Measurements from ENCODE around the gene MEF2C.
A peak's percentile ranks its signal among the peaks of the same experiment; 100 is the strongest.

The MEF2C gene

DNA sequence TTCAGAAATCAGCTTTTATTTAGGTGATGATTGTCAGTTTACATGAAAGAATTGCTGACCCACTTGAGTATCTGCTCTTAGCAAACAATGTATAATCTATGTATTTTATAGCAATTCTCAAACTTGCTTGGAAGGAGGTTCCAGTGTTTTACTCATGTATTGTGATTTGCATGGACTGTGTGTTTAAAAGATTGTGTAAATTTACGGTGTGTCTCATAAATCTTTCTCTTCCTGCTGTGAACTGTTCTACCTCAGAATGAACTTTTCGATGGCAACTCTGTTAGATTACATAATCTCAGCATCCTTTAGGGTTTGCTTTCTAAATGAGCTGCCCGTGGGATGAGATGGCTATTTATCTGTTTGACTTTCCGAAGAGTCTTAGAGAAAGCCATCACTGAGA, 122.5 kb downstream of the MEF2C start:
- DNase-seq (ENCODE audit: low read depth, low spot score): no peak

DNA sequence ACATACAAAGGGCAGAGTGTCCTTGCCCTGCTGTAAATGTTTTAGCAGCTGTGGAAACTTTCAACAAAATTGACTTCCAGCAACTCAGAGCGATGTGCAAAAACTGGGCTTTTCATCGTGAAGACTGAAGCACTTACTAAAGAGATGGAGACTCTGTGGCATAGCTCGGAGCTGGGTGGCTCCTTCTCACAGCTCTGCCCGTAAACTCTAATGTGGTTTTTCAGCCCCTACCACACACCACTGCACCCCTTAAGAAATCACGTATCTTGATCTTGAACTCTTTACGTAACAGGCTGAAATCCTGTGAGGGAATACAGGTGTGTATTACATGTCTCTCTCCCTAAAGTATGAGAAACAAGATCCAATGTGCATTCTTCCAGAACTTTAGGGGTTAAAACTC, 124.4 kb downstream of the MEF2C start:
- DNase-seq (ENCODE audit: low read depth, low spot score): no peak

DNA sequence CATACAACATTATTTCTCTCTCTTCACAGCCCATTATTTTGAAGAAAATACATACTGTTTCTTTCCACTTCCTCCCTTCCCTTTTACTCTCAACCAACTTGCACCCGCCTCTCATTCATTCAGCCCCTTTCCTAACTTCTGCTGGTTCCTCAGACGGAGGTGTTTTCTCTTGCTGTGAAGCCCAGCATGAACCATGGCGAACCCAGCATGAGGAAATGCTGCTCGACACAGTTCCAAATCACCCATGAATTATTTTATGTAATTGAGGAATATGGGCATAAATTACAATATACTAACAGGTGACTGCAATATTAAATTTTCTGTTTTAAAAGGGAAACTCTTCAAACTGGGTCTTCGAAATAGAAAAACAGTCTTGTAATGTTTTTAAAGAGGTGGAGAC, 124.8 kb downstream of the MEF2C start:
- no peak for DNase-seq (ENCODE audit: low read depth, low spot score)

- no peak for DNase-seq (ENCODE audit: low read depth, low spot score)
Observed at GRCh38 chr5:88756953-88757352, 126.0 kb downstream of the MEF2C start.

- DNase-seq (ENCODE audit: low read depth, low spot score): no peak
Observed at GRCh38 chr5:88748666-88749065, 134.3 kb downstream of the MEF2C start.

GRCh38 chr5:88746438-88746882, 136.5 kb downstream of the MEF2C start:
- DNase-seq (ENCODE audit: low read depth, low spot score): no peak

DNA sequence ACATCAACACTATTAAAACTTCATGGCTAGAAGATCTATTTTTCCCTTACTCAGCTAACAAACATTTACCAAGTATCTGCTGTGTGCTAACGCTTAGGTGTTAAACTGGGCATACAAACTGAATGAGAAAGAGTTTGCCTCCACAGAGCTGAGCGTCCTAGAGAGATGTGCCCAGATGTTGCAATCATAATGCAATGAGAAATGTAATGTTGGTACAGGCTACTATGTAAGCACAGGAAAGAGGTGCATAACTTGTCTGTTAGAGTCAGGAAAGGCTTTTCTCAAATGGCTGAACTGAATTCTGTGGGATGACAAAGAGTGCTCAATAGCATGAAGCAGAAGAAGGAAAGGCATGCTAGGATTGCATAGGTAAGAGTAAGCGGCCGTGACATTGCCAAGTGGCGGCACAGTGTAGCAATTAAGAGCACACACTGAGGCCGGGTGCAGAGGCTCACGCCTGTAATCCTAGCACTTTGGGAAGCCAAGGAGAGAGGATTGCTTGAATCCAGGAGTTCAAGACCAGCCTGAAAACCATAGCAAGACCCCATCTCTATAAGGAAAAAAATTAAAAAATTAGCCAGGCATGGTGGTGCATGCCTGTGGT, 137.8 kb downstream of the MEF2C start:
- no peak for DNase-seq (ENCODE audit: low read depth, low spot score)

GRCh38 chr5:88743231-88743834, 139.7 kb downstream of the MEF2C start:
- DNase-seq (ENCODE audit: low read depth, low spot score): no peak

DNA sequence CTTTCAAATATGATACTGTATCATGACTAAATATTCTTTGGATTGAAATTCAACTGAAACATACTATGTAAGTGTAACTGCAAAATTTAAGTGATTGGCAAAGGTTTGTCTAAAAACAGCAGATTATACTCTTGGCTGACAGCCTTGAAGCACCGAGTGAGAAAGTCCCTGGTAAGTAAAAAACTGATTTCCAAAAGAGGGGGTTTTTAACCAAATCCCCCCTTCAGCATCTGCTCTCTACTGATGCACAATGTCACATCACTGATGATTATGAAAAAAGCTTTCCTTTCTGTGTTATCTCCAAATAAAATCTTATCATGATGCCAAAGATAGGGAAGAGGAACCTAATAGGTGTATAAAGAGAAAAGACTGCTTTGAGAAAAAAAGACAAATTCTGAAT, 141.0 kb downstream of the MEF2C start:
- DNase-seq (ENCODE audit: low read depth, low spot score): no peak

DNA sequence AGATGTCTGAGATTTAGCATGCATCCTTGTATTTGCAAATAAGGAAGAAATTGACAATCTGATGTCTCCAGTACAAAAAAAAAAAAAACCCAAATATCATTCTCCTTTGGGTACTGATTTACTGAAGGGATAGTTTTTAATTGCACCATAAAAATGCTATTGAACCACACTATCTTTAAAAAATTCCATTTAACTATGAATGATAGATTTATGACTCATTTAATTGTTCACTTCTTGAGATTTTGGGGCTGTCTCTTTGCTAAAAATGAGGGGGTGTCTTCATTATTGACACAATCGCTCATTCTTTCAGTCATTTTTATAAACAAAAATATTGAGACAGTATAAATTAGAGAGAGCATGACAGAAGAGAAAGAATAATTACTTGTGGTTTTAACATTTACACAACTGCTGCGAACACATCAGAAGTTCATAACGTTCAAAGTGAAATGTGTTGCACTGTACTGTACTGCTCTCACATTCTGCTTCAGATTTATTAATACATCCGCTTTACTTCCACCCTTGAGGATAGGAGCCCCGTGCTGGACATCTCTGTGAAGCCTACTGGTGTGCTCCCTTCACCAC, 142.3 kb downstream of the MEF2C start:
- no peak for DNase-seq (ENCODE audit: low read depth, low spot score)

DNA sequence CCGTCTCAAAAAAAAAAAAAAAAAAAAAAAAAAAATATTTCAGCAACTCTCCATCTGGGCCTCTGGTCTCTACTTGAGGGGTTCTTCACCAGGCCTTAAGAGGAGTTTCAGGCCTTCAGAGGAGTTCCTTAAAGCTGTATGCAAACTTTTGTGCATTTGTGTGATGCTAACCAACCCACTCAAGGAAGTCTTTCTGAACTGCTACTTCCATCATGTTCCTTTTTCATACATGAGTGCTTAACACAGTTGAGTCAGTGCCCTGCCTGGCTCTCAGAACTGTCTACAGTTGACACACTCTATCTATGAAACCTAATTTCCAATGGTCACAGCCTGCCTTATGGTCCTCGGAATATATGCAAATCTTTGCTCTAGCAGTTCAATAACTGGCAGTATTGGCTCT, 146.5 kb downstream of the MEF2C start:
- DNase-seq (ENCODE audit: low read depth, low spot score): no peak

DNA sequence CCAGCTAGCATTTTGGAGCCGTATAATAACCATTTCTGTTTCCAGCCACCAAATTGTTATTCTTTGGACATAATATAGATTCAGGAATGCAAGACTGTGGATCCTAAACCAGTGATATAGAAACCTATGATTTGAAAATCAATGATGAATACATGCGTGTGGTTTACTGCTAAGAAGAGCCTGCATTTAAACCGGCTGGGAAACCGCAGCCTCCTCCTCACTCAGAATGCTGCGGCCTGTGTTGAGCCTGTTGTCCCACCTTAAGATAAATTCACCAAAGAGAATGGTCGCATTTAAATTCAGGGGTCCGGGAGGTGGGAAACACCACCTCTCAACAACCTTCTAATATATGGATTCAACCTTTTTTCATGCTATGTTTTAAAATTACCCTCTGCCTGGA, 148.0 kb downstream of the MEF2C start:
- no peak for DNase-seq (ENCODE audit: low read depth, low spot score)

- peak; percentile 16 for DNase-seq (ENCODE audit: low read depth, low spot score)
Observed at GRCh38 chr5:88734191-88734640, 148.8 kb downstream of the MEF2C start.

DNA sequence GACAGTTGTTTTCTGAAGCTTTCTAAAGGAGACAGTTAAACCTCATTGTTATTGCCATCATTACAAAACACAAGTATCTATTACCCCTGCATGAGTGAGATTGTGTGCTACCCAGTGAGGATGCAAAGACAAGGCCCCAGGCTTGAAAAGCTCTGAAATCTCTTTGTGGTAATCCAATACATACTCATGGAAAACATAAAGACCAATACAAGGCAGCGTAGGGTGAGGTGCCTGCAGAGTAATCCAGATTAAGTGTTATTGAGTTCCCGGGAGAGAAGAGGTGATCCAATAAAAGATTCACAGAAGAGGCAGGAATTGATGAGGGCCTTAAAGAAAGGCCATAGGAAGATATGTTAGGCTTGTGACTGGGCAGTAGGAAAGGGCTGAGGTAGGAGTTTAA, 150.1 kb downstream of the MEF2C start:
- DNase-seq (ENCODE audit: low read depth, low spot score): no peak

- DNase-seq (ENCODE audit: low read depth, low spot score): peak; percentile 90
Observed at GRCh38 chr5:88732181-88732633, 150.8 kb downstream of the MEF2C start.

- DNase-seq (ENCODE audit: low read depth, low spot score): no peak
Observed at GRCh38 chr5:88729829-88730182, 153.2 kb downstream of the MEF2C start.

GRCh38 chr5:88729084-88729828, 153.7 kb downstream of the MEF2C start:
- peak; percentile 90 for DNase-seq (ENCODE audit: low read depth, low spot score)

GRCh38 chr5:88727705-88728313, 155.2 kb downstream of the MEF2C start:
- peak; percentile 40 for DNase-seq (ENCODE audit: low read depth, low spot score)

DNA sequence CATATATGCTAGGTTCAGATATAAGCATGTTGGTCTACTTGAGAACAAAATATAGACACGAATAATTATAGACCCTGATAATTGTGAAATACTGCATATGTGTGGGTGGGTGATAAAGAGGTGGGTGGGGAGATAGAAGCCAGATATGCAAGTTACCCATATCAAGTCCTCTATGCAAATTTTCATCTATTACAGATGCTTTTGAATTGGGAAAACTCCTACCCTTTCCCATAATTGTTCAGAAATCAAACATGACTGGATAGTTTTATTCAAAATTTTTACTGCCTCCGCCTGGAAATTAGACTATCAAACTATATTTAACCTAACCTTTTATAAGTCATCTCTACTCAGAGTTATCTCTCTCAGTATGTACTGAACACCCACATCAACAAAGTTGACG, 157.5 kb downstream of the MEF2C start:
- no peak for DNase-seq (ENCODE audit: low read depth, low spot score)

DNA sequence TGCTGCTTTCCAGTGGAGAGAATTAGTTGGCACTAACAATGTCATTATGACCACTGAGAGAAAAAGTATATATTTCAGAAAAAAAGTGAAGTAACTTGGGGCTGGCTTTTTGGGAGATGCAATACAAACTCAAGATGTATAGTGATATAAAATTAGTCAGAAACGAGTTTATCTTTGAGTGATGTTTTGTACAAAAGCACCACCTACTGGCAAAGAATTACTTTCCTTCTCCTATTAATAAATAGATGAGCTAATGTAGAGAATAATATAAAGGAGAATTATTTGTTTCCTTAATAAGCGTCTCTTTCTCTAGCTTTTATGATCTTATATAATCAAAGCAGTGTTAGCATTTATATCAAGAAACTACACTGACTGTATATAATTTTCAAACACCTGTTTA, 158.8 kb downstream of the MEF2C start:
- peak; percentile 54 for DNase-seq (ENCODE audit: low read depth, low spot score)

DNA sequence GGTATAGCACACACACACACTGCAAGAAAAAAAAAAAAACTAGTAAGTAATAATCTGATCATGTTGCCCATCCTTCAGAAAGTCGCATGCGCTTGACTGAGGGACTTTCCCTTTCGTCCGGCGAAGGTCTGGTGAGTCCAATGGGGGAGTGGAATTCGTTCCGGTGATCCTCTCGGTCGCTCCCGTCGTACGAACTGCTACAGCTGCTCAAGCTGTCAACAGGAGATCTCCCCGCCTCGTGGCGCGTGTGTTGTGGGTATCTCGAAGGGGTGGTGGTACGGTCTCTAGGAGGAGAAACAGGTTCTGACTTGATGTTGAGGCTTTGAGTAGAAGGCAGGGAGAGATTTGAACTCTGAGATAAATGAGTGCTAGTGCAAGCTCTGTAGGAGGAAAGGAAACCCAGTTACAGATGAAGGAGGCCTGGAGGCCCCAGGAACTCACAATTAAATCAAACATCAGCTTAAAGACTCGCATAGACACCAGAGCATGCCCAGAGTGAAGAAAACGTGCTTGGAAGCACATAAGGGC, 160.4 kb downstream of the MEF2C start:
- DNase-seq (ENCODE audit: low read depth, low spot score): peak; percentile 41

DNA sequence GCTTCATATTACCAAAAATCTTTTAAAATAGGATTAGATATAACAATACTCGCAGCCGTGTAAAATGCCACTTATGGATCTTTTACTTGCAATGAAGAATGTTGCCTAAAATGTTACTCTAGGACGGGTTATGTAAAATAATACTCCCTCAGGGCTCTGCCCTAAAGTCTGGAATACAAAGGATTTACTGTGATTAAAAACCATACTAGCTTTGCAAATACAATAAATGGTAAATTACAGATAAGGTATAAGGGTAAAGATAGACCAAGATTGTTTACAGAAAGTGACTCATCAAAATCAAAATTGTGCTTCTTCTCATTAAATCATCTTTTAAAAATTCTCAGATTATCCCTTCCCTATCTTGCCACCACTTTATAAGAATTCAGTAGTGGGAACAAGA, 163.6 kb downstream of the MEF2C start:
- no peak for DNase-seq (ENCODE audit: low read depth, low spot score)
